Islet of Langerhans (tissue), 1 donor: ENCODE measurements around the gene RBBP8NL.
"Not testable (repeated sequence)": the region's sequence is repeated elsewhere in the genome, so short reads cannot be mapped to it uniquely, and the experiment has no call there.

Experiments
- FAIRE-seq: peaks from one replicate; lab custom pipeline; 2011; peaks lifted over from hg19 to GRCh38; lab: Jason Lieb, UNC

RBBP8NL gene

GRCh38 chr20:62391165-62392076 is 35.9 kb downstream of the RBBP8NL start:
- no peak for FAIRE-seq

- FAIRE-seq, result no peak
Measured at GRCh38 chr20:62390317-62391164, 36.8 kb downstream of the RBBP8NL start.

- FAIRE-seq, result no peak
Measured at GRCh38 chr20:62389601-62390087, 37.7 kb downstream of the RBBP8NL start.

GRCh38 chr20:62388839-62389600 is 38.3 kb downstream of the RBBP8NL start:
- FAIRE-seq, result no peak

- no peak for FAIRE-seq
Measured at GRCh38 chr20:62387933-62388635, 39.3 kb downstream of the RBBP8NL start.

GRCh38 chr20:62387219-62387913 is 40.0 kb downstream of the RBBP8NL start:
- no peak for FAIRE-seq

GRCh38 chr20:62386383-62387218 is 40.7 kb downstream of the RBBP8NL start, which contains the start of gene RPS21:
RPS21 (plus strand) TSS chr20:62387103; CDS start chr20:62387339, 236 bp downstream.
- no peak for FAIRE-seq

GRCh38 chr20:62382306-62383198 is 44.8 kb downstream of the RBBP8NL start:
- FAIRE-seq, result no peak

- FAIRE-seq, result no peak
Measured at GRCh38 chr20:62381842-62382241, 45.5 kb downstream of the RBBP8NL start.

- FAIRE-seq, result no peak
Measured at GRCh38 chr20:62381202-62381797, 46.0 kb downstream of the RBBP8NL start.

- FAIRE-seq, result no peak
Measured at GRCh38 chr20:62378215-62378614, 49.1 kb downstream of the RBBP8NL start.

GRCh38 chr20:62377615-62378178 is 49.6 kb downstream of the RBBP8NL start:
- no peak for FAIRE-seq

- FAIRE-seq, result no peak
Measured at GRCh38 chr20:62377064-62377461, 50.3 kb downstream of the RBBP8NL start.

- FAIRE-seq, result no peak
Measured at GRCh38 chr20:62376112-62377063, 51.0 kb downstream of the RBBP8NL start.

- FAIRE-seq, result no peak
Measured at GRCh38 chr20:62374331-62375152, 52.8 kb downstream of the RBBP8NL start.

- FAIRE-seq, result not testable (repeated sequence)
Measured at GRCh38 chr20:62373631-62374179, 53.6 kb downstream of the RBBP8NL start.
